Right cardiac atrium (tissue), 5 donors: ENCODE data around the gene ZSCAN30. TPM values are rescaled to one million over a fixed set of nuclear protein-coding genes. Genes with fewer than 3 reads are reported as not detected.
A peak's percentile ranks its signal among the peaks of the same experiment; 100 is the strongest.

Experiments used
- ATAC-seq, 2 donors: fragments of 200-7000 bp; cut with Tn5 transposase; one replicate each; pipeline versions ENCODE4 v1.8.0 to v1.9.1; 2020; ENCODE audit warnings: moderate library complexity in 2 of 2, mild to moderate bottlenecking in 1 of 2
- DNase-seq, 3 donors: peaks; one replicate each; pipeline ENCODE4 v3.0.0-alpha.2; 2020
- H3K27ac ChIP-seq: one replicate; pipeline ENCODE4 v1.5.1; 2013; ENCODE audit warnings: mild to moderate bottlenecking, low read length, control low read depth, moderate library complexity
- H3K27me3 ChIP-seq: one replicate; pipeline ENCODE4 v1.6.1; 2013; ENCODE audit not compliant: control insufficient read depth, insufficient read depth
- H3K4me1 ChIP-seq: one replicate; pipeline ENCODE4 v1.6.1; 2013; ENCODE audit warnings: low read length; ENCODE audit not compliant: control insufficient read depth, insufficient read depth
- H3K4me3 ChIP-seq: one replicate; pipeline ENCODE4 v1.5.1; 2013; ENCODE audit warnings: low read length, control low read depth
- H3K9me3 ChIP-seq: one replicate; pipeline ENCODE4 v1.6.1; 2013; ENCODE audit warnings: low read length; ENCODE audit not compliant: control insufficient read depth
- WGBS: extraction: QIAGEN DNeasy Blood & Tissue Kit; methylation state at CpG from one replicate; pipeline ENCODE4 v1.1.7; 2013; 5-methylcytosine and 5-hydroxymethylcytosine counted together
- intact Hi-C, 4 donors: fragments of 100-400 bp; cut with DNase I; formaldehyde crosslinking; loops; one replicate each; pipeline versions ENCODE4 v1.11.0 to v1.14.0; 2022 to 2023
- polyA plus RNA-seq: library from polyadenylated mRNA; stranded (reverse); fragments of 200-250 nt; gene quantifications from one replicate; pipeline ENCODE4 v1.2.3, GENCODE V29; 2013
- total RNA-seq, 4 donors: library from RNA; stranded (reverse); fragmentation: NEBNext Ultra II Directional; extraction: Animal tissue kit (Norgen Biotek cat#: 25700); gene quantifications; one replicate each; pipeline ENCODE4 v1.2.1, GENCODE V29; 2021
- donor health status: healthy with polysubstance abuse.
- donor health status: DM: no; HTN: yes; CAD: no.
- donor health status: DM: no; HTN: no; CAD: no.
- donor health status: DM: no; HTN: yes; CAD: no; lungs with severe emphysema.
- donor health status: DM: yes; HTN: yes; CAD: no.

Gene ZSCAN30
- total and polyA plus RNA-seq, 5 donors = 16.9 to 30.9 (median 17.9) TPM

DNA sequence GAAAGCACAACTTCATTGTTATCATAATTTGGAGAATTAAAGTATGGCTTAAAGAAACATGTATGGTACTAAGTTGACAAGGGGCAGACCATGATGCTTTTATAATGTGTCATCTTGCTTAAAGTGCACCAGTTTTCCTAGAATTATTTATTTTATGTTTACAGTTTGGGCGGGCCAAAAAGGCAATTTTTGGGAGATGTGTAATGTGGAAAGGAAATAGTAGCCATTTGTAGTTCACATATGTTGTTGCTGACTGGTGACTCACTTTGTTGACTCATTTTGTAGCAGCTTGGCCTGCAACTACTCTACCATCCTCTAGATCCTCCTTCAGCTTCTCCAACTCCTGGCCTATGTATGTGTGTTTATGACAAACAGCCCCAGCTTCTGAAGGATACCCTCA lies 7.7 kb downstream of the ZSCAN30 start:
- Histone ChIP-seq H3K27ac (no peak overlapping the region), H3K9me3 (no peaks in the 10 kb centered on the region), H3K27me3 (no peaks in the 10 kb centered on the region), H3K4me3 (no peak overlapping the region), H3K4me1 (no peaks in the 10 kb centered on the region)
- no peak for DNase-seq
- 88% methylated on average over 1 of the region's 1 CpG for WGBS
- intact Hi-C loops = loop anchor here in 1 of 4 donors (10.0 kb wide), 1 partner anchor 52 kb away; no protein-coding TSS in a partner anchor
- no peak for ATAC-seq

DNA sequence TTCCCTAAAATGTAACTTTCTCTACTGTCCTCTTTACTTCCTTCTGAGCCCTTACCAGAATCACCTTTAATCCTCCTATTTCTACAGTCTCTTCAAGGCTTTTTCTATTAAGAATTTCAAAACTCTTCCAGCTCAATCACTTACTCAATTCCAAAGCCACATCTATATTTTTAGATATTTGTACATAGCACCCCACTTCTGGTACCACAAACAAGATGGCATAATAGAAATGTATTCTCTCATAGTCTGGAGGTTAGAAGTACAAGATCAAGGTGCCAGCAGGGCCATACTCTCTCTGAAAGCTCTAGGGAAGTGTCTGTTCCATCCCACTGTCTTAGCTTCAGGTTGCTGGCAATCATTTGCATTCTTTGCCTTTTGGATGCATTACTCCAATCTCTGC lies 11.1 kb downstream of the ZSCAN30 start:
- no peaks in the 10 kb centered on the region for H3K9me3 ChIP-seq
- no peak overlapping the region for H3K27ac ChIP-seq
- no peak overlapping the region for H3K4me3 ChIP-seq
- H3K4me1 ChIP-seq = no peaks in the 10 kb centered on the region
- intact Hi-C loops = no loop called here
- ATAC-seq (no peak), DNase-seq (no peak)
- H3K27me3 ChIP-seq = no peaks in the 10 kb centered on the region

DNA sequence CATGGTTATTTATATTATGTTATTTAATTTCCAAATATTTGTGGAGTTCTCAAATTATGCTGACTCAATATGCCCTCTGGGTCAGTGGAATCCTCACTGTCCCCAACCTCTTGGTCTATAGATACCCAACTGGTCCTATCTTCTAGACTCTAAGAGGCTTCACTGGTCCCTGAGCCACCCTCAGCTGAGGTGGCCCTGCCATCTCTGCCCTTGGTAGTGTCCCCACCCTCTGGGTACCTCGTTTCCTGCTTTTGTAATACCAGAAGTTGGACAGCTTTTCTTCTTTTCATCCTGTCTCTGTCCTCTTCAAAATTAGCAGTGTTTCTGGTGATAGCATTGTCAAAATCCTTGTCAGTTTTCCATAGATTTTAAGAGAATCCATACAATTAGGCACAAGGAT lies 11.9 kb downstream of the ZSCAN30 start:
- no peak overlapping the region for H3K4me3 ChIP-seq
- no peaks in the 10 kb centered on the region for H3K4me1 ChIP-seq
- intact Hi-C loops = no loop called here
- DNase-seq = no peak
- WGBS = 79% methylated on average over 1 of the region's 1 CpG
- no peaks in the 10 kb centered on the region for H3K9me3 ChIP-seq
- no peaks in the 10 kb centered on the region for H3K27me3 ChIP-seq
- no peak overlapping the region for H3K27ac ChIP-seq
- ATAC-seq = no peak

DNA sequence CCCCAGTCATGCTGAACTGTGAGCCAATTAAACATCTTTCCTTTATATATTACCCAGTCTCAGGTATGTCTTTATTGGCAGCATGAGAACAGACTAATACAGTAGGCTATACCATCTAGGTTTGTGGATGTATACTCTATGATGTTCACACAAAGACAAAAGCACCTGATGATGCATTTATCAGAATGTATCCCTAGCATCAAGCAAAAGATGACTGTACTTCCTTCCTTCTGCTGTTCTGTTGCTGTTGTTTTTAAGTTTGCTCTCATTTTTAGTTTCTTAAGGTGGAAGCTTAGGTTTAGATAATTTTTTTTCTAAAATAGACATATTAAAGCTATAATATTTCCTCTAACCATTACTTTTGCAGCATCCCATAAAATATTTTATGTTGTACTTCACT lies 12.4 kb downstream of the ZSCAN30 start:
- no peaks in the 10 kb centered on the region for H3K27me3 ChIP-seq
- no peak for DNase-seq
- no peak overlapping the region for H3K4me3 ChIP-seq
- no peak overlapping the region for H3K27ac ChIP-seq
- ATAC-seq = no peak
- intact Hi-C loops = no loop called here
- no peaks in the 10 kb centered on the region for H3K9me3 ChIP-seq
- no peaks in the 10 kb centered on the region for H3K4me1 ChIP-seq

DNA sequence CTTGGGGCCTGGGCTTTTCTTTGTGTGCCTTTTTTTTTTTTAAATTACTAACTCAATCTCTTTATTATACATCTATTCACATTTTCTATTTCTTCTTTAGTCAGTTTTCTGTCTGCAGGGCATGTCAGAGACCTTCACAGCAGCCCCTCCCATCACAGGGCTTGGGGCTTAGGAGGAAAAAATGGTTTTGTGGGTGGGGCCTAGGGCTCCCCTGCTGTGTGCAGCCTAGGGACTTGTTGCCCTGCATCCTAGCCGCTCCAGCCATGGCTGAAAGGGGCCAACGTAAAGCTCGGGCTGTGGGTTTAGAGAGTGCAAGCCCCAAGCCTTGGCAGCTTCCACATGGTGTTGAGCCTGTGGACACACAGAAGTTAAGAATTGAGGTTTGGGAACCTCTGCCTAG lies 13.8 kb downstream of the ZSCAN30 start:
- Histone ChIP-seq H3K4me3 (no peak overlapping the region), H3K4me1 (no peaks in the 10 kb centered on the region), H3K27me3 (no peaks in the 10 kb centered on the region), H3K27ac (no peak overlapping the region), H3K9me3 (no peaks in the 10 kb centered on the region)
- DNase-seq = no peak
- intact Hi-C loops = no loop called here
- 91% methylated on average over 3 of the region's 3 CpGs for WGBS
- ATAC-seq = no peak

DNA sequence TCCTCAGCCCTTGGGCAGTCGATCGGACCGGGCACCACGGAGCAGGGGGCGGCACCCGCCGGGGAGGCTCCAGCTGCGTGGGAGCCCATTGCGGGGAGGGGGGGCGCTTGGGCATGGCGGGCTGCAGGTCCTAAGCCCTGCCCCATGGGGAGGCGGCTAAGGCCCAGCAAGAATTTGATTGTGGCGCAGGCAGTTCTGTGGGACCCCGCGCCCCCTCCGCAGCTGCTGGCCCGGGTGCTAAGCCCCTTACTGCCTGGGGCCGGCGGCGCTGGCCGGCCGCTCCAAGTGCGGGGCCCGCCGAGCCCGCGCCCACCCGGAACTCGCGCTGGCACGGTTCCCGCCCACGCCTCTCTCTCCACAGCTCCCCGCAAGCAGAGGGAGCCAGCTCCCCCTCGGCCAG lies 18.4 kb downstream of the ZSCAN30 start:
- intact Hi-C loops = no loop called here
- Histone ChIP-seq H3K27ac (no peak overlapping the region), H3K4me3 (no peak overlapping the region), H3K4me1 (no peaks in the 10 kb centered on the region), H3K9me3 (no peaks in the 10 kb centered on the region), H3K27me3 (no peaks in the 10 kb centered on the region)
- no peak for ATAC-seq
- DNase-seq = no peak
- WGBS = 93% methylated on average over 35 of the region's 35 CpGs

DNA sequence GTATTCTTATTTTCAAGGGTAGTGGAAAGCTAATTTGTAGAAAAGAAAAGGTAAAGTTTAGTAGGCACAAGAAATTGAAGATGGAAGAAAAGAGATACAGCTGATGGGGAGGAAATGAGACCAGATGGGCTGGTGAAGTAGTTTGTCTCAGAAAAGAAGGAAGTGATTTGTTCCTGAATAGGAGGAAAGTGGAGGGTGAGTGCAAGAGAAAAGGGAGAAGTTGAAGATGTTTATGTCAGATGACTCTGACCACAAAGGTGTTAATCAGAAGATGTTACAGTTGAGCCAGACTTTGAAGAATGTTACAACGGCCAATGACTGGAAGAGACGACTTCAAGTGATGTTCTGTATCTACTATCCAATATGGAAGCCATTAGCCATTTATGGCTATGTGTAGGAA lies 21.2 kb downstream of the ZSCAN30 start:
- Histone ChIP-seq H3K9me3 (no peaks in the 10 kb centered on the region), H3K27ac (no peak overlapping the region), H3K4me1 (no peaks in the 10 kb centered on the region), H3K27me3 (no peaks in the 10 kb centered on the region), H3K4me3 (no peak overlapping the region)
- no peak for ATAC-seq
- intact Hi-C loops = no loop called here
- DNase-seq = no peak
- 63% methylated on average over 2 of the region's 2 CpGs for WGBS

DNA sequence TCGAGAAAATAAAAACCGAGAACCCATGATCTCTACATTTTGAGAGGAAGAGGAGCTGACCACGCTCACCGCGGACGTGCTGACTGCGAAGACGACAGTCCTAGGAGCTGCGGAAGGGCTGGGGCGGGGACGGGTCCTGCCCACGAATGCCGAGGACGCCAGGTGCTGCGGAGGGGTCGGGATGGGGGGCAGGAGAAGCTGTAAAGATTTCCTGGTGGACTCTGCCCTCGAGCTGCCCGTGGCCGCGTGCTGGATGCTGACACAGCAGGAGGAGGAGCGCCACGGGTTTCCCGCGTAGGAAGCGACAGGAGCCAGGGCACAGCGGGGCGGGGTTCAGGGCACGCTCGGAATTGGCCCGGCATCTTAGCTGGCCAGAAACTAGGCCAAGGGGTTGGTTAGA lies 22.2 kb downstream of the ZSCAN30 start:
- peak overlapping the region; percentile 56 for H3K4me3 ChIP-seq
- WGBS = 44% methylated on average over 30 of the region's 30 CpGs
- ATAC-seq (peak; percentile 14 to 23), DNase-seq (peak; percentile 34 to 74 (median 71))
- H3K4me1 ChIP-seq = no peaks in the 10 kb centered on the region
- intact Hi-C loops = no loop called here
- H3K27ac ChIP-seq = no peak overlapping the region
- H3K27me3 ChIP-seq = no peaks in the 10 kb centered on the region
- H3K9me3 ChIP-seq = no peaks in the 10 kb centered on the region

DNA sequence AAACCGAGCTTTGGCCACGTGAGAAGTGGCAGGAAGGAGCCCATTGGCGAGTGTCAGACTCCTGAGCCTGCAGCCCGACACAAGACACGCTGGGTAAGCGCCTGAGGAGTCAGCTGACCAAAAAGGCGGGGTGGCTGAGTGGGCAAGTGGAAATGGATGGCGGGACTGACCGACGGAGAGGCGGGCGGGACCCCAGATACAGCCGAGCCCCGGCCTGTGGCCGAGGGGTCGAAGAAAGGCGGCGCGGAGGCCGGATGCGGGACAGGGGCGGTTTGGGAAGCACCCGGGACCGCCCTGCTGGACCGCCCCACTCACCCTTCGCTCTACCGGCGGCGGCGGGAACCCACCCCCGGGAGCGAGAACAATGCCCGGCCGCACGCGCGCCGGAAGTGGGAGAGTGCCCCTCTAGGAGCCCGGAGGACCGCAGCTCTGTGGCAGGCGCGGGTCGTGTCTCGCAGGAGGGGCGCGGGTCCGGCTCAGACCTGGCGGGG lies 22.8 kb downstream of the ZSCAN30 start:
- Histone ChIP-seq H3K4me1 (no peaks in the 10 kb centered on the region), H3K27ac (peak overlapping the region; percentile 49), H3K9me3 (no peaks in the 10 kb centered on the region), H3K4me3 (peak overlapping the region; percentile 56), H3K27me3 (no peaks in the 10 kb centered on the region)
- intact Hi-C loops = no loop called here
- ATAC-seq (peak; percentile 97 to 98), DNase-seq (peak; percentile 86 to 93 (median 93))
- WGBS = under 1% methylated on average over 48 of the region's 48 CpGs

DNA sequence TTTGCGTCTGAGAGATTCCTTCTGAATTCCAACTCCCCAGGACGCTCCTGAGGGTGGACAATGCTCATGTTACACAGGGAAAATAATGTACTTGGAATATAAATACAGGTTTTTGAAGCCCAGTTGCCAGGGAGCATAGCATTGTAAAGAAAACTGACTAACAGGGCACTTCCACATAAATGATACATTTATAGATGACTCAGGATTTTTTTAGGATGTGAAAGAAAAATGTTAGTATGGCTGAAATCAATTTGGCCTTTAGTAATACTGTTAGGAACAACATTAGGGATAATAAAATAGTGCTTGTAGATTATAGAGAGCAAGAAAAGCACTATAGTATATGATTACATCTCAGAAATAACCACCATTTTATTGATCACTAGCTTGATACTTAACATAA lies 25.6 kb downstream of the ZSCAN30 start:
- 92% methylated on average over 2 of the region's 2 CpGs for WGBS
- ATAC-seq = no peak
- DNase-seq = no peak
- Histone ChIP-seq H3K27ac (no peak overlapping the region), H3K27me3 (no peaks in the 10 kb centered on the region), H3K4me3 (no peak overlapping the region), H3K9me3 (no peaks in the 10 kb centered on the region), H3K4me1 (no peaks in the 10 kb centered on the region)
- intact Hi-C loops = no loop called here

DNA sequence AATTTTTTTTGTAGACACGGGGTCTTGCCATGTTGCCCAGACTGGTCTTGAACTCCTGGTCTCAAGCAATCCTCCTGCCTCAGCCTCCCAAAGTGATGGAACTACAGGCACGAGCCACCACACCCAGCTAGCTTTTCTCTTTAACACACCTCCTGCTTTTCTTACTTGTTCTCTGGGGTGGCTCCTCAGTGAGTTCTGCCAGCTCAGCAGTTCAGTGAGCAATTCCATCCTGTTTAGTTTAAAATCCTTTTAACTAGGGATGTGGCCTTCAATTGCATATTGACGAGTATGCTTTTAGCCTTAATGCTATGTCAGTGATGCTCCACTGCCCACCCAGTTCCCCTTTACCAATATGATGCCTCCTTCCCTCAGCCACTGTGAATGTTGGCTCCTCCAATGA lies 33.1 kb downstream of the ZSCAN30 start:
- H3K4me3 ChIP-seq = no peak overlapping the region
- no peaks in the 10 kb centered on the region for H3K9me3 ChIP-seq
- H3K27me3 ChIP-seq = no peaks in the 10 kb centered on the region
- no peaks in the 10 kb centered on the region for H3K4me1 ChIP-seq
- no peak for ATAC-seq
- H3K27ac ChIP-seq = no peak overlapping the region
- no peak for DNase-seq
- WGBS = 98% methylated on average over 3 of the region's 3 CpGs
- intact Hi-C loops = no loop called here

DNA sequence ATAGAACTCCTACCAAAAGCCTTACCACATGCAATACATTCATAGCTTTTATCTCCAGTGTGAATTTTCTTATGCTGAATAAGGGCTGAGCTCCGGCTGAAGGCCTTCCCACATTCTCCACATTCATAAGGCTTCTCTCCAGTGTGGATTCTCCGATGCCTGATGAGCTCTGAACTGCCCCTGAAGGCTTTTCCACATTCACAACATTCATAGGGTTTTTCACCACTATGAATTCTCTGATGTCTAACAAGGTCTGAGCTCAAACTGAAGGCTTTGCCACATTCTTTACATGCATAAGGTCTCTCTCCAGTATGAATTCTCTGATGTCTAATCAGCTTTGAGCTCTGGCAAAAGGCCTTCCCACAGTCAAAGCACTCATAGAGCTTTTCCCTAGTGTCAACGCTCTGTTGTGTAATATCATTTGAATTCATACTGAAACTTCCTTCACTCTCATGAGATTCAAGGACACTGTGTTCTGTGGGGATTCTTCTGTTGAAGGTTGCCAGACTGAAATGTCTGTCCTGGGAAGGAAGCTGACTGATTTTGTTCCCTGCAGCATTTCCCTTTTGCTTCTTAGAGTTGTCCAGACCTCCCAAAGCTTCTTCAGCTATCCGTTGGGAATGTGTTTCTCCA lies 36.3 kb downstream of the ZSCAN30 start:
- no peak for DNase-seq
- Histone ChIP-seq H3K9me3 (no peaks in the 10 kb centered on the region), H3K27ac (no peak overlapping the region), H3K4me3 (no peak overlapping the region), H3K27me3 (no peaks in the 10 kb centered on the region), H3K4me1 (no peaks in the 10 kb centered on the region)
- WGBS = 87% methylated on average over 4 of the region's 4 CpGs
- intact Hi-C loops = no loop called here
- no peak for ATAC-seq
